Effector memory CD4-positive, alpha-beta T cell (primary cell): Measurements from ENCODE around the gene KIR3DL3.
"Not testable (repeated sequence)": the region's sequence is repeated elsewhere in the genome, so short reads cannot be mapped to it uniquely, and the experiment has no call there.

ENCODE experiments used
- DNase-seq, 3 donors: peaks; one replicate each; pipeline ENCODE4 v3.0.0-alpha.2; 2020
- H3K27ac ChIP-seq: 2 replicates; pipeline ENCODE4 v1.7.0; 2013; ENCODE audit warnings: mild to moderate bottlenecking, low read length, moderate library complexity; ENCODE audit not compliant: insufficient read depth, poor library complexity, severe bottlenecking
- H3K27me3 ChIP-seq: replicated peaks from 2 replicates; pipeline ENCODE4 v1.7.0; 2013; ENCODE audit warnings: mild to moderate bottlenecking, low read length; ENCODE audit not compliant: insufficient read depth, control insufficient read depth, poor library complexity, severe bottlenecking
- H3K36me3 ChIP-seq: 2 replicates; pipeline ENCODE4 v1.7.0; 2013; ENCODE audit warnings: mild to moderate bottlenecking, low read length, moderate library complexity; ENCODE audit not compliant: control insufficient read depth, insufficient read depth
- H3K4me1 ChIP-seq: 2 replicates; pipeline ENCODE4 v1.7.0; 2013; ENCODE audit warnings: low read length, mild to moderate bottlenecking; ENCODE audit not compliant: control insufficient read depth, insufficient read depth, poor library complexity, severe bottlenecking
- H3K4me3 ChIP-seq: 2 replicates; pipeline ENCODE4 v1.7.0; 2013; ENCODE audit warnings: low read length, low read depth, mild to moderate bottlenecking; ENCODE audit not compliant: insufficient read depth, poor library complexity, severe bottlenecking
- H3K9me3 ChIP-seq: 2 replicates; pipeline ENCODE4 v1.7.0; 2013; ENCODE audit warnings: mild to moderate bottlenecking, low read length, moderate library complexity; ENCODE audit not compliant: control insufficient read depth

Gene KIR3DL3

GRCh38 chr19:54775095-54775815, 51.0 kb downstream of the KIR3DL3 start:
- H3K4me1 ChIP-seq, H3K36me3 ChIP-seq, DNase-seq, H3K4me3 ChIP-seq, H3K27me3 ChIP-seq, H3K27ac ChIP-seq, H3K9me3 ChIP-seq: not testable (repeated sequence)

GRCh38 chr19:54775830-54776229, 51.6 kb downstream of the KIR3DL3 start:
- not testable (repeated sequence) for H3K4me1 ChIP-seq, H3K27me3 ChIP-seq, H3K27ac ChIP-seq, H3K36me3 ChIP-seq, DNase-seq, H3K9me3 ChIP-seq, H3K4me3 ChIP-seq

- not testable (repeated sequence) for H3K9me3 ChIP-seq, H3K36me3 ChIP-seq, H3K4me1 ChIP-seq, DNase-seq, H3K27me3 ChIP-seq, H3K4me3 ChIP-seq, H3K27ac ChIP-seq
Observed at GRCh38 chr19:54777851-54778250, 53.6 kb downstream of the KIR3DL3 start.

- H3K36me3 ChIP-seq, DNase-seq, H3K27me3 ChIP-seq: not testable (repeated sequence)
Observed at GRCh38 chr19:54778896-54779295, 54.7 kb downstream of the KIR3DL3 start.

GRCh38 chr19:54782916-54783315, 58.7 kb downstream of the KIR3DL3 start:
- not testable (repeated sequence) for DNase-seq, H3K27ac ChIP-seq, H3K4me1 ChIP-seq, H3K36me3 ChIP-seq, H3K9me3 ChIP-seq, H3K4me3 ChIP-seq, H3K27me3 ChIP-seq

More at GRCh38 chr19:54778896-54779295, 54.7 kb downstream of the KIR3DL3 start:
- not testable (repeated sequence) for H3K27ac ChIP-seq, H3K9me3 ChIP-seq, H3K4me3 ChIP-seq, H3K4me1 ChIP-seq
